Duodenal mucosa (tissue), 2 donors: ENCODE measurements around the gene LITAFD.

Experiments
- H3K27ac ChIP-seq: one replicate; pipeline ENCODE4 v1.7.0; 2013; ENCODE audit warnings: low read depth, low read length
- H3K27me3 ChIP-seq, 2 donors: one replicate each; pipeline ENCODE4 v1.7.0; 2013; ENCODE audit warnings: low read length in 2 of 2, control low read depth in 1 of 2; ENCODE audit not compliant: insufficient read depth in 2 of 2, control insufficient read depth in 1 of 2
- H3K36me3 ChIP-seq, 2 donors: one replicate each; pipeline ENCODE4 v1.7.0; 2013; ENCODE audit warnings: low read length in 2 of 2, control low read depth in 1 of 2; ENCODE audit not compliant: insufficient read depth in 2 of 2, control insufficient read depth in 1 of 2
- H3K4me1 ChIP-seq, 2 donors: one replicate each; pipeline ENCODE4 v1.7.0; 2013; ENCODE audit warnings: low read length in 2 of 2, control low read depth in 1 of 2; ENCODE audit not compliant: insufficient read depth in 2 of 2, control insufficient read depth in 1 of 2
- H3K4me3 ChIP-seq, 2 donors: one replicate each; pipeline ENCODE4 v1.7.0; 2013; ENCODE audit warnings: low read length in 2 of 2, low read depth in 1 of 2
- H3K9ac ChIP-seq, 2 donors: one replicate each; pipeline ENCODE4 v1.7.0; 2013; ENCODE audit warnings: low read length in 2 of 2, low read depth in 1 of 2
- H3K9me3 ChIP-seq, 2 donors: one replicate each; pipeline ENCODE4 v1.7.0; 2013; ENCODE audit warnings: low read length in 2 of 2, control low read depth in 1 of 2; ENCODE audit not compliant: control insufficient read depth in 1 of 2

LITAFD gene

GRCh38 chr16:8934601-8935000, 52.5 kb downstream of the LITAFD start:
- no peaks in the 10 kb centered on the region for H3K27me3 ChIP-seq
- peaks cover 32 to 35% of the 10 kb centered on the region in 2 donors for H3K4me1 ChIP-seq
- H3K9me3 ChIP-seq, result no peaks in the 10 kb centered on the region

More at GRCh38 chr16:8934601-8935000, 52.5 kb downstream of the LITAFD start:
- peaks cover 4 to 6% of the 10 kb centered on the region in 2 donors for H3K36me3 ChIP-seq
- H3K9ac ChIP-seq, result no peak overlapping the region
- no peak overlapping the region for H3K27ac ChIP-seq
- no peak overlapping the region for H3K4me3 ChIP-seq
